ENCODE results near the gene ELMO1. TPM values are rescaled to one million over a fixed set of nuclear protein-coding genes. Genes with fewer than 3 reads are reported as not detected.

Gene ELMO1
- total and polyA plus RNA-seq, 4 donors = 10.1 to 183 (median 34.4) TPM

DNA sequence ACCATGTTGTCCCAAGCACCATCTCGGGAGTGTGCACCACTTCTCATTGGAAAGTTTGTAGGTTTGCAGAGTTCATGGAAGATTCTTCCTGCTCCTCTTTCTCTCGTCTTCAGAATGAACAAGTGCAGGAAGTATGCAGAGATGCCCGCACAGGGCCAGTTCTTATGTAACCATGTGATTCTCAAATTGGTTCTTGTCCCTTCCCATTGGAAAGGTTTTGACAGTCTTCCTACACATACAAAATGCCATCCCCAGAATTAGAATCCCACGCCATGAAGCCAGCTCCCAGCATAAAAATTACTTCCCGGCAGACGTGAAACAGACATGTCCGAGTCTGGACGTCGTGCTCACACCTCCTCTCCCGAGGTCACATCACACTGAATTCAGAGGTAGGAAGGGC lies 251.6 kb downstream of the ELMO1 start:
- Histone ChIP-seq H3K9ac (ENCODE audit: insufficient read depth in 1 of 2, low read length in 2 of 2) (no peak overlapping the region), H3K4me3 (no peak overlapping the region), H3K4me1 (ENCODE audit: control insufficient read depth in 5 of 5, insufficient read depth in 5 of 5, low read length in 5 of 5) (peaks cover 3 to 40% (median 18%) of the 10 kb centered on the region in 5 donors), H3K9me3 (ENCODE audit: control insufficient read depth in 4 of 4, insufficient read depth in 3 of 4, low read length in 3 of 4) (no peaks in the 10 kb centered on the region), H3K36me3 (ENCODE audit: control insufficient read depth in 4 of 4, insufficient read depth in 4 of 4, low read length in 4 of 4) (peaks cover 0 to 10% (median 8%) of the 10 kb centered on the region in 4 donors), H3K27me3 (ENCODE audit: control insufficient read depth in 3 of 3, insufficient read depth in 3 of 3, low read length in 2 of 3) (no peaks in the 10 kb centered on the region), H3K27ac (ENCODE audit: low read depth in 1 of 2, low read length in 1 of 2) (no peak overlapping the region)
- no peak for DNase-seq
- WGBS, 2 donors = 85 to 87% methylated on average over 10 of the region's 10 CpGs
- ATAC-seq (ENCODE audit: insufficient read depth, low FRiP score) = no peak
- TF ChIP-seq CTCF (IDR thresholded peaks at IDR 0.05; ENCODE audit: control extremely low read depth, extremely low read depth) = no peak

DNA sequence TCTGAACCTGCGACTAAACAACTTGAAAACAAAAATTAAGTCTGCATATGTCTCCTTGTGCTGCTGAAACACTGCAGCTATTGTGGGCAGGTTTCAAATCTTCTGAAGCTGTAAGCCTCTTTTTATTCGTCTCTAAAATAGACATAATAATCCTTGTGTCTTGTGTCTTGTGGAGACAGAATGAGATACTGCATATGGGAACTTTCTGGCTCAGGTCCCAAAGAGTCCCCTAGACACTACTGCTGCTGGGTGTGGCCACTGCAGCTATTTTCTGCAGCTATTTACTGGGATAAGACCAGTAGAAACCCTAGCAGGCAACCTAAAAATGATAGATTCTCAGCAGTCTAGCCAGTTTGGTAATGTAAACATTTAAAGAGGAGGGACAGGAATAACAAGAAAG lies 252.0 kb downstream of the ELMO1 start:
- DNase-seq (peak in 1 of 3 donors; percentile 35), ATAC-seq (ENCODE audit: insufficient read depth, low FRiP score) (no peak)
- WGBS, 2 donors = 73 to 86% methylated on average over 2 of the region's 2 CpGs
- no peak overlapping the region for H3K9ac ChIP-seq (ENCODE audit: insufficient read depth in 1 of 2, low read length in 2 of 2)
- H3K4me3 ChIP-seq = no peak overlapping the region
- TF ChIP-seq CTCF (IDR thresholded peaks at IDR 0.05; ENCODE audit: control extremely low read depth, extremely low read depth) = no peak
- peaks cover 3 to 38% (median 18%) of the 10 kb centered on the region in 5 donors for H3K4me1 ChIP-seq (ENCODE audit: control insufficient read depth in 5 of 5, insufficient read depth in 5 of 5, low read length in 5 of 5)
- no peaks in the 10 kb centered on the region for H3K27me3 ChIP-seq (ENCODE audit: control insufficient read depth in 3 of 3, insufficient read depth in 3 of 3, low read length in 2 of 3)
- no peaks in the 10 kb centered on the region for H3K9me3 ChIP-seq (ENCODE audit: control insufficient read depth in 4 of 4, insufficient read depth in 3 of 4, low read length in 3 of 4)
- H3K36me3 ChIP-seq (ENCODE audit: control insufficient read depth in 4 of 4, insufficient read depth in 4 of 4, low read length in 4 of 4) = peaks cover 0 to 10% (median 8%) of the 10 kb centered on the region in 4 donors
- H3K27ac ChIP-seq (ENCODE audit: low read depth in 1 of 2, low read length in 1 of 2) = no peak overlapping the region

DNA sequence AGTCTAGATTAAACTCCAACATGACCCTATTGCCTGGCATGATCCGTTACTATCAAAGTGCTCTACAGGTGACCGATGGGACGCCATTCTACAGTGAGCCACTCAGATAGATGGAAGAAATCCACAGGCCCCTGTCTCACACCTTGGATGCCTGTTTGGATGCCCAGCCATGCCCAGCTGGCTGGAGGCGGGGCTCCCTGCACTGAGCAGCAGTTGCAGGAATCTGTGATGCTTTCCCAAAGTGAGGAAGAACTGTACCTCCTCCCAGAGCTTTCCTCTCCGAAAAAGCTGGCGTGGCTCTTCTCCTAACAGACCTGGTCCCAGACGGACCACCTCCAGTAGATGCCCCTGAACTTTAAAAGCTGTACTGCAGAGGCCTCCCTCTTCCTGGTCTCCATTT lies 253.3 kb downstream of the ELMO1 start:
- no peak overlapping the region for H3K9ac ChIP-seq (ENCODE audit: insufficient read depth in 1 of 2, low read length in 2 of 2)
- 96 to 97% methylated on average over 7 of the region's 7 CpGs for WGBS, 2 donors
- ATAC-seq (ENCODE audit: insufficient read depth, low FRiP score) (no peak), DNase-seq (no peak)
- H3K27me3 ChIP-seq (ENCODE audit: control insufficient read depth in 3 of 3, insufficient read depth in 3 of 3, low read length in 2 of 3) = no peaks in the 10 kb centered on the region
- no peaks in the 10 kb centered on the region for H3K9me3 ChIP-seq (ENCODE audit: control insufficient read depth in 4 of 4, insufficient read depth in 3 of 4, low read length in 3 of 4)
- H3K4me3 ChIP-seq = no peak overlapping the region
- H3K4me1 ChIP-seq (ENCODE audit: control insufficient read depth in 5 of 5, insufficient read depth in 5 of 5, low read length in 5 of 5) = peaks cover 3 to 32% (median 12%) of the 10 kb centered on the region in 5 donors
- H3K36me3 ChIP-seq (ENCODE audit: control insufficient read depth in 4 of 4, insufficient read depth in 4 of 4, low read length in 4 of 4) = peaks cover 0 to 10% (median 8%) of the 10 kb centered on the region in 4 donors
- no peak overlapping the region for H3K27ac ChIP-seq (ENCODE audit: low read depth in 1 of 2, low read length in 1 of 2)
- TF ChIP-seq CTCF (IDR thresholded peaks at IDR 0.05; ENCODE audit: control extremely low read depth, extremely low read depth) = no peak

DNA sequence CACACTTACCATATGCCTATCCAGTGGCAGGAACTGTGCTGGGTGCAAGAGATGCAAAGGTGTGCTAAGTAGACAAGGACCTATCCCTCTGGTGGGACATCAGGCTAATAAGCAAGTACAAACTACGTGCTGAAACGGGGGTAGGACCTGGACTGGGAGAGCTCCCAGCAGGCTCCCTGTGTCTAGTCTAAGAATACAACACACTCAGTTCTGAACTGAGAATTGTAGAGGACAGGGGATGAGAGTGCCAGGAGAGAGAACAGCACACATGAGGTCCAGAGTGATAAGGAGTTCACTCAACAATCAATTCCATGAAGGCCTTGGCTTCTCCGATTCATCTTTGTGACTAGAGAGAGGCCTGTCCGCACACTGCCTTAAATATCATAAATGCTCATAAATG lies 253.7 kb downstream of the ELMO1 start:
- 96 to 98% methylated on average over 4 of the region's 4 CpGs for whole genome bisulfite sequencing, 2 donors

More for the DNA sequence above, 253.7 kb downstream of the ELMO1 start:
- no peak overlapping the region for H3K27ac ChIP-seq (ENCODE audit: low read depth in 1 of 2, low read length in 1 of 2)
- peaks cover 3 to 29% (median 12%) of the 10 kb centered on the region in 5 donors for H3K4me1 ChIP-seq (ENCODE audit: control insufficient read depth in 5 of 5, insufficient read depth in 5 of 5, low read length in 5 of 5)
- H3K9ac ChIP-seq (ENCODE audit: insufficient read depth in 1 of 2, low read length in 2 of 2) = no peak overlapping the region
- H3K27me3 ChIP-seq (ENCODE audit: control insufficient read depth in 3 of 3, insufficient read depth in 3 of 3, low read length in 2 of 3) = no peaks in the 10 kb centered on the region
- peaks cover 0 to 10% (median 8%) of the 10 kb centered on the region in 4 donors for H3K36me3 ChIP-seq (ENCODE audit: control insufficient read depth in 4 of 4, insufficient read depth in 4 of 4, low read length in 4 of 4)
- TF ChIP-seq CTCF (IDR thresholded peaks at IDR 0.05; ENCODE audit: control extremely low read depth, extremely low read depth) = no peak
- ATAC-seq (ENCODE audit: insufficient read depth, low FRiP score) = no peak
- no peak overlapping the region for H3K4me3 ChIP-seq
- no peak for DNase-seq
- no peaks in the 10 kb centered on the region for H3K9me3 ChIP-seq (ENCODE audit: control insufficient read depth in 4 of 4, insufficient read depth in 3 of 4, low read length in 3 of 4)

All from lung (tissue), 12 donors.